Measurements from ENCODE around the gene TMEM263. TPM values are rescaled to one million over a fixed set of nuclear protein-coding genes. Genes with fewer than 3 reads are reported as not detected.

The TMEM263 gene
- total and polyA plus RNA-seq, 9 of the 15 experiments (the other 6 are each of a cell fraction or from before 2014, with no cell fraction given), result 12.6 to 36.7 (median 24.4) TPM

GRCh38 chr12:106984588-106985137 is 29.0 kb downstream of the TMEM263 start (continued):
- TF ChIP-seq ETV6 (IDR thresholded peaks at IDR 0.05; ENCODE audit: borderline replicate concordance in 1 of 2, low read depth in 2 of 2, low read length in 1 of 2), result no peak
- no peak for TF ChIP-seq ETV6 (CRISPR knock-in tag; IDR thresholded peaks at IDR 0.05; ENCODE audit: borderline replicate concordance)
- no peak for TF ChIP-seq ZNF23 (CRISPR knock-in tag; IDR thresholded peaks at IDR 0.05)
- TF ChIP-seq COPS2 (conservative IDR thresholded peaks at IDR 0.05), result no peak
- TF ChIP-seq HBP1 (CRISPR knock-in tag; IDR thresholded peaks at IDR 0.05), result no peak
- peak; percentile 95 for TF ChIP-seq DPF2 (IDR thresholded peaks at IDR 0.05)
- TF ChIP-seq NONO (IDR thresholded peaks at IDR 0.05; ENCODE audit: low read depth in 2 of 2, low read length in 1 of 2), result no peak
- TF ChIP-seq ADNP (tag; IDR thresholded peaks at IDR 0.05), result peak; percentile 78; the same call in 1 of the 2 replicates
- TF ChIP-seq ATF1 (CRISPR knock-in tag; IDR thresholded peaks at IDR 0.05), result no peak
- peak; percentile 35; the same call in 1 of the 2 replicates for TF ChIP-seq ATF1 (tag; IDR thresholded peaks at IDR 0.05)
- TF ChIP-seq E2F6 (IDR thresholded peaks at IDR 0.05; ENCODE audit: borderline replicate concordance in 1 of 2, extremely low read depth in 1 of 2, insufficient read depth in 1 of 2, insufficient read length in 1 of 2, low read depth in 1 of 2, low read length in 1 of 2, poor library complexity in 1 of 2, severe bottlenecking in 1 of 2), result peak in 1 of 2 experiments; percentile 53
- 0 out of 2 replicates have a peak, but pooled peaks have one; percentile 55 for TF ChIP-seq GATAD2B (IDR thresholded peaks at IDR 0.05; ENCODE audit: borderline replicate concordance)
- peak; percentile 80 for TF ChIP-seq DMBX1 (CRISPR knock-in tag; IDR thresholded peaks at IDR 0.05; ENCODE audit: borderline replicate concordance)
- peak; percentile 89 to 93 for TF ChIP-seq MNT (conservative IDR thresholded peaks at IDR 0.05)
- TF ChIP-seq CC2D1A (IDR thresholded peaks at IDR 0.05), result peak; percentile 65; the same call in 1 of the 2 replicates
- peak; percentile 90 for TF ChIP-seq EP400 (IDR thresholded peaks at IDR 0.05)
- peak; percentile 68 for TF ChIP-seq ETV1 (tag; conservative IDR thresholded peaks at IDR 0.05; ENCODE audit: low read depth)
- TF ChIP-seq HLTF (IDR thresholded peaks at IDR 0.05), result no peak
- no peak for TF ChIP-seq ZNF174 (CRISPR knock-in tag; IDR thresholded peaks at IDR 0.05)
- peak; percentile 80 for TF ChIP-seq CBFA2T2 (conservative IDR thresholded peaks at IDR 0.05)
- TF ChIP-seq BCLAF1 (IDR thresholded peaks at IDR 0.05; ENCODE audit: borderline replicate concordance in 1 of 2, control insufficient read depth in 1 of 2, low read depth in 2 of 2, low read length in 1 of 2), result 0 out of 4 replicates have a peak, but pooled peaks of 1 of the 2 experiments have one; percentile 28
